ENCODE results near the gene SIK3.

SIK3 gene

GRCh38 chr11:116888024-116888423 is 210.2 kb downstream of the SIK3 start:
- no peak for DNase-seq

DNA sequence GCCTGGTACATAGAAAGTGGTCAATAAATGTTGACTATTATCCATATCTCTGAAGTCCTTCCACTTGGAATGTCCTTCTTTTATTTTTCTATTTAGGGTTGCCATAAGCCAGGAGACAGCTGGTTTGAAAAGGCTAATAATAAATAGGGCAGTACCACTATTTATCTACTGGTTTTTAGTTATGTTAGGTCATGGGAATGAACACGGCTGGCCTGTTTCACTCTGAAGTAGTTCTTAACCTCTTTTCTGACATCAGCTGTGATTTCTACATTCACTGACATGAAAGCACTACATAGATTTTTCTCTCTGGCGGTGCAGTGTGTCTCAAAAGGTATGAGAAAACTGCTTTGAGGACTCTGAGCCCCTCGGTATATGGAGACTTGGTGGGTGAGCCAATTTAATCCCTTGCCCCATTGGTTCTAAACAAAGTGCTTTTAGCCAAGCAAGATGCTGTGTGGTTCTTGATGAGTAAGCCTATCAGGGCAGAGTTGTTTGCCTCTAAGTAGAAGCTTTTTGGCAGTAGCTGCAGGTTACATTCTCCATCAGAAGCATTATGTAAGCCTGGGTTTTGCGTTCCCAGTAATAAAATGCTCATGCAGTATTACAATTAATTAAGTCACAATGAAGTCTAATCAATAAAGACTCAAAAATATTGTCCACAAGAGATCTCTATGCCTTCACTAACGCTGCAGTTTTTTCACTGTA is 212.1 kb downstream of the SIK3 start:
- no peak for DNase-seq

- no peak for DNase-seq
These were observed 215.8 kb downstream of the SIK3 start for GRCh38 chr11:116882386-116882785.

DNA sequence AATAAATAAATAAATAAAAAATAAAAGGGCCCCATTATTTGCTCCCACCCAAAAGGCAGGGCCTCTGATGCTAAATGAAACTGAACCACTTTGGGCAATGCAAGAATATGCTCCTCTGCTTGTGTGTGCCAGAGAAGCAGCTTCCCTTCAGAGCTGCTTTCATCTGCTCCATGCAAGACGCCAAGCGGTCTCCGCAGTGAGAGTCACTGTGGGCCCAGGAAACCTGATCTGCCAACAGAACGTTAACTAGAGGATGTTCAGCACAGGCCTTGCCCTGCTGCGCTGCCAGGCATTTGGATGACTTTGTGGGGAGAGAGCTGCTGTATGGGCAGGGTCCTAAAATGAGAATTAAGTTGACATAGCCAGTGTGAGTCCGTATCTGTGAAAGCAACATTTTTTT is 217.1 kb downstream of the SIK3 start:
- DNase-seq = no peak

- DNase-seq = peak in 1 of 2 donors; percentile 20
These were observed 218.2 kb downstream of the SIK3 start for GRCh38 chr11:116879800-116880625.

GRCh38 chr11:116876656-116877055 is 221.6 kb downstream of the SIK3 start:
- DNase-seq = no peak

DNA sequence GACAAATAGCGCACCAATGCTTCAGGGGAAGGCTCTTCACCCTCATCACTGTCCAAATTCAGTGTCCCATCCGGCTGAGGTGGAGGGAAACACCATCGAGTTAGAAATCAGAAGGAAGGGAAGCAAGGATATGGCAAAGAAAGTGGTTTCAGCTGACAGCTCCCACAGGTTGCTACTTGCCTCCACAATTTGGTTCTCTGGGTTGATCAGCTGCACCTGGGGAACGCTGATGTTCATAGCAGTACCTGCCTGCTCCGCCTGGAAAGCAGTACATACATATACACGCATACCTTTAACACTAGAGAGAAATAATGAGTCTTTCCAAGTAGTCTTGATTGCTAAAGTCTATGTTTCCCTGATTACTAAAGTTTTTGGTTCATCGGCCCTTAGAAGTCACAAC is 223.0 kb downstream of the SIK3 start:
- no peak for DNase-seq

DNA sequence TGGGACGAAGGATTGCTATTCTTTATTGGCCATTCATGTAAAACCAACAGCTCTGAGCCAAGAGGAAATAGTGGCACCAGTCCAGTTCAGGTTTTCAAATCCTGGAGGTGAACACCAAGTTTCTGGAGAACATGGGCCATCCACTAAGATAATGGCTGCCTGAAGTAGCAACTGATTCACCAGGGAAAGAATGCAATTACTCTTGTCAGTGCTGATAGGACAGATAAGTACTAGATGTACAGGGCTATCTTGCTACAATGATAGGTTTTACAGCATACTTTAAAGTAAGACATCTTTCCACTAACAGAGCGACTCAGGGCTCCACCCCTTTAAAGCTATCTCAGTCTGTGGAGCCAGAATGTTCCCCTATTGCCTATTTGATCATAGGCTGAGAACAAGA is 224.0 kb downstream of the SIK3 start:
- DNase-seq = no peak

DNA sequence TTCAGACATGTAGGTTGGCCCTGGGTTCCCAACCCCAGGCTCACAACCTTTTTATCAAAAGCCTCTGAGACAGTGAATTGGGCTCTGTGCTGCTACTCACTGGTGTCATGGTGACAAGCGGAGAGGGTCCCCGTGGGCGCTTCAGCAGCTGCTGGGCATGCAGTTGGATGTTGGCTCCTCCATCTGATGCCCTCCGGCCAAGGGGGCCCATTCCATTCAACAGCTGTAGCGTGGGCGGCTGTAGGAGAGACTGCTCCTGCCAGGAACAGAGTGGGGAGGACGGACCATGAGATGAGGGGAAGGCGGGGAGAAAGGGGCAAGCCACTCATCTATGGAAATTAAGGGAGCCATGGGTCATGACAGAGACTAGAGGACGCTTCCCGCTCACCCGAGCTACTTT is 224.8 kb downstream of the SIK3 start:
- no peak for DNase-seq

- DNase-seq = no peak
These were observed 227.0 kb downstream of the SIK3 start for GRCh38 chr11:116871248-116871647.

DNA sequence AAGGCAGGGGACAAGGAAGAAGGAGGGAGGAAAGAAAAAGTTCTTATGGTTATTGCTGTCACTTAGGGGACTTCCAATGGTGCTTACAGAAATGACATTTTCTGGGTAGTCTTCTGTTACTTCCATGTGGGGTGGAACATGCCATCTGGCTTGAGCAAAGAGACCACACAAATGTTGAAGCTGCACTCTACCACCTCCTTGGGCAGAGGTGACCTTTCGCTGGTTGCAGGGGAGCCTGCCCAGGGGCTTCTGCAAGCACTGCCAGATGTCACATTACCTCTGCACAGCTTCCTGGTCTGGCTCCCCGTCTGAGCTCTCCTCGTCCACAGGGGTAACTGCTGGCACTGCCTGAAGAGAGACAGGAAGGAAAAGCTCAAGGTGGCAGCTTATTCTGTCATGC is 228.2 kb downstream of the SIK3 start:
- DNase-seq = no peak

DNA sequence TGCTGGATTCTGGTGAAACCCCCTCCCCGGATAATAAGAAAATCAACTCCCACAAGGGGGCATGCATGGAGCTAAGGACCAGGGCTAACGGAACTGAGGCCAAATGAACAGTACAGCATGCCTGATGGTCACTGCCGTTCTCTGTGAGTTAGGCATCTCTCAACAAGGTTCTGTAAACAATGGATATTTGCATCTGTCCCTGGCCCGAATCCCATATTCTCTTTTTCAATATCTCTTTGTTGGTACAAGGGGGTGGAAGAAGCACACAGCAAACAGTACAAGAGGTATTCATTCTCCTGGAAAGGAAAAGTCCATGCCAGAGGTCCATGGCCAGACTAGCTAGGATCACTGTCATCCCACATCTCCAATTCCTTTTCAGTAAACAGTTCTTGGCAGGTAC is 228.6 kb downstream of the SIK3 start:
- no peak for DNase-seq

- DNase-seq = no peak
These were observed 230.2 kb downstream of the SIK3 start for GRCh38 chr11:116868066-116868465.

GRCh38 chr11:116867619-116868018 is 230.6 kb downstream of the SIK3 start:
- DNase-seq = no peak

DNA sequence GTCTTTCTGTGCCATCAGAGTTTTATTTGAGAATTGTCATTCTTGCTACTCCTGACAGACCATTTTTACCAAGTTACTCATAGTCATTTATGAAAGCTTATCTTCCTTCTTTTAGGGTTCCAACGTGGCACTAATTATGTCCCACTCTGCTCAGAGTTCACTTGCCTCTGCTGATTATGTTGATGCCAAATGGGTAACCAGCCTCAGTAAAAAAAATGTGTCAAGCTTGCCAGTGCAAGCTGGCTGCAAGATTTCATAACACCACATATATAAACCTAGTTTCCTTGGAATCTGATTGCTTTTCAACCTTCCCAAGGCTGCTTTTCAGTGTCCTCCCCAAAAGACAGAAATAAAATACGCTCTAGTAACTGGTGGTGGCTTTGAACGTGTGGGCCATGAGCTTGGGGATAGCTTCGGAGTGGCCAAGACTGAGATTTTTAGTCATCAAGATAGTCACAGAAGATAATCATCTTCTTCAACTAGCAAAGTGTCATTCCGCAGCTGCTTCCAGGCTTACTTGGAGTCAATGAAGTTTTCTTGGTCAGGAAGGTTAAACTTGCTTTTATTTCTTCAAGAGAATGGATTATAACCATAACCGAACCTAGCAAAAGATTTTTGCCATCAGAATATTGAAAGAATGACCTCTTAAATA is 231.3 kb downstream of the SIK3 start:
- DNase-seq = no peak

DNA sequence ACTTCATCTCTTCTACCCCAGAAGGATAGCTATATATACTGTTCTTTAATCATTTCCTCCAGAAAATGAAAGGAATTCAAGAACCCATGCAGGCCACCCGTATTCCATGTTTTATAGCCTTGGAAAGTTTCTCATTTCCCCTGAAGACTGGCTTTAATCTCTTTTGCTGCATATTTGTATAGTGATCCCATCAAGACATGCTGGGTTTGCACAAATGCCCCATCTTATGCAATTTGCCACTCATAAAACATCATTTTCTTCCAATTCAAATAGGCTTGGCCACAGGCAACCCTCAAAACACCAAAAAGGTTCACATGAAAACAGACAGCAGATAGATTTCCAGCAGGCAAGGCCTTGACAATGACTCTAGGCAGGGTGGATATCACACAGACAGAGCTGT is 232.5 kb downstream of the SIK3 start:
- DNase-seq = no peak

GRCh38 chr11:116864531-116864930 is 233.7 kb downstream of the SIK3 start:
- no peak for DNase-seq

GRCh38 chr11:116862951-116863350 is 235.3 kb downstream of the SIK3 start:
- no peak for DNase-seq

GRCh38 chr11:116862185-116862584 is 236.0 kb downstream of the SIK3 start:
- DNase-seq = no peak

- DNase-seq = no peak
These were observed 236.7 kb downstream of the SIK3 start for GRCh38 chr11:116861539-116861938.

DNA sequence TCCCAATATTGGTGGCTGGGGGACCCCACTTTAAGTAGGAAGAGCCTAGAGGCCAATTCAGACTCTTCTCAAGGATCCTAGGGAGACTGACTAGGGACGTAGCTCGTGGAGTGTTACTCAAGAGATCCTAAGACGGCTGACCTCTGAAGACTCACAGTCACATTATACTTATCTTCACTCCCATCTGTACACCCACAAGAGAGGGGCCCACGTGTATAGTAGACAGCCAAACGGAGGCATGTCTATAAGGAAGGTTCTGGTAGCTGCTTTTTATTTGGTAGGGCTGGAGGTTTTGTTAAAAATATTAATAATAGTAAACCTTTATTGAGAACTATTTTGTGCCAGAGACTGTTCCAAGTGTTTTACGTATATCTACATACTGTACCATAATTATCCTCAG is 237.9 kb downstream of the SIK3 start:
- no peak for DNase-seq

DNA sequence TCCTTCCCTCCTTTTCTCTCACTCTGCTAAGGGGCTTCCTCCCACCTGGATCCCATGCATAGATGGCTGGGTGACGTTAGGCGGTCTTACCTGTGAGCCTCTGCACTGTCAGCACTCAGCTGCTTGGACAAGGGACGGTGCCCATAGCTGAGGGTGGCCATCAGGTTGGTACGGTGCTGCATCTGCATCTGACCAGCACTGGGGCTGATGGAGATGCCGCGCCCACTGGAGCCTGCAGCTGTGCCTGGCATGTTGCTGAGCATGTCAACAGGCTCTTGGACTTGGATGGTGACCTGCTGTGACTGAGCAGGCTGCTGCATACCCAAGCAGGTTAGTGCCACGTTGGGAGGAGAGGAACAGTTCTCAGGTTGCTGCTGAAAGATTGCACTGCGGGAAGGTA is 239.1 kb downstream of the SIK3 start:
- DNase-seq = no peak

DNA sequence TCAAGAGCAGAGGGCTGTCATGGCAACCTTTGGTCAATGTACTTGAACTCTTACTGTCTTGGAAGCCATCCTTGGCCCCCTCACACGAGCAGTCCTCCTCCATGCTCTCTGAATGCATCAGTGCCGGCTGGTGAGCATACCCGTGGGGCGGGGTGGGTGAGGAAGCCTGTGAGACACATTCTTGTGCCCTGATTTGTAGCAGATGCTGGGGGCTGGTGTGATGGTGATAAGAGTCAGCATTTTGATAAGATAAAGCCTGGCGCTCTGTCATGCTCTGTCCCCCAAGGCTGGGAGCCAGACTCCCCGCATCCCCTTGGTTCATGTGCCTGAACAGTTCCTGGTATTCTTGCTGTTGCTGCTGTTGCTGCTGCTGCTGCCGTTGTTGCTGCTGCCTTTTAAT is 240.3 kb downstream of the SIK3 start:
- no peak for DNase-seq

GRCh38 chr11:116857316-116857715 is 240.9 kb downstream of the SIK3 start:
- no peak for DNase-seq
